ENCODE data around the gene ZNF785. TPM values are rescaled to one million over a fixed set of nuclear protein-coding genes. Genes with fewer than 3 reads are reported as not detected.
"Not testable (repeated sequence)": the region's sequence is repeated elsewhere in the genome, so short reads cannot be mapped to it uniquely, and the experiment has no call there.

The ZNF785 gene
- 10 to 100 TPM in 2 of 3 donors, 1 to 10 TPM in 1; 7.5 to 15.2 (median 10.4) TPM for total RNA-seq
- total RNA-seq (2013) = 10.9 TPM

DNA sequence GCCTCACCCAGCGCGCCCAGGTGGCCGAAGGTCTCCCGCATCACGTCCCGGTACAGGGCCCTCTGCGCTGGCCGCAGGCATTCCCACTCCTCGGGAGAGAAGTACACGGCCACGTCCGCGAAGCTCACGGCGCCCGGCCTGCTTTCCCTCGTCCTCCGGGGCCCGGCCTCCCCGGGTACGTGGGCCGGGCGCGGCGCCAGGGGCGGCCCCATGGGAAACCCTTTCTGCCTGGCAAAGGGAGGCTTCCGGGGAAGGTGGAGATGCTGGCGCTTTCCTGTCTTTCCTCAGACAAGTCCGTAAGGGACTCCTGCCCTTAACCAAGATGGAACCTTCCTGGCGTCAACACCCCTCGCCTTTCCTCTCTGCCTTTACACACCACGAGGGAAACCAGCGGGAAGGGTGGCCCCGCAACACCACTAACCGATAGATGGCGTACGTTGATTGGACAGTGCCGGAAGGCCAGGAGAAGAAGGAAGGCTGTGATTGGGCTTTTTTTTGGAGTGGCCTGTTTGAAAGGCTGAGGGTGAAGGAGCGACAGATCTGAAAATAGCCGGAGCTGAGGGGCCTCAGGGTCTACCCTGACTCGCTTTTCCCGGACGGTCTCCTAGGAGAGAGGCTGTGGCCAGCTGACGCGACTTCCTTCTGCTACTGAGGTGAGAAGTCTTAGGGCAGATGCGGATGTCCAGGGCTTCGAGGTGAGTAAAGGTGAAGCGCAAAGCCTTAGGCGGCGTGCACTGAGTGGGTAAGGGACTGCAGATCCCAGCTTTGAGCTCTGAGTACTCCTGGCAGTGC is at the start of gene ZNF785:
ZNF785 (minus strand) TSS at position 298 of the 792 bp plus-strand sequence; CDS start at position 212, 86 bp downstream.
- Histone ChIP-seq H3K4me1 (ENCODE audit: control insufficient read depth, insufficient read depth, low read length) (peaks cover 14% of the 10 kb centered on the region), H3K27ac (ENCODE audit: low read length) (peak within 1 kb of the TSS; percentile 26), H3K9me3 (ENCODE audit: control insufficient read depth, insufficient read depth, low read length) (no peaks in the 10 kb centered on the region), H3K36me3 (ENCODE audit: control insufficient read depth, insufficient read depth, low read length) (peaks cover 12% of the 10 kb centered on the region), H3K4me3 (ENCODE audit: low read length) (peak within 1 kb of the TSS; percentile 58), H3K27me3 (ENCODE audit: control insufficient read depth, insufficient read depth, low read length) (no peaks in the 10 kb centered on the region)
- ATAC-seq = peak; percentile 98 to 99 (median 99)
- H3K27me3 Mint-ChIP-seq (ENCODE audit: low read depth in 2 of 2) = no peaks in the 10 kb centered on the region
- TF ChIP-seq, protein P1, sequence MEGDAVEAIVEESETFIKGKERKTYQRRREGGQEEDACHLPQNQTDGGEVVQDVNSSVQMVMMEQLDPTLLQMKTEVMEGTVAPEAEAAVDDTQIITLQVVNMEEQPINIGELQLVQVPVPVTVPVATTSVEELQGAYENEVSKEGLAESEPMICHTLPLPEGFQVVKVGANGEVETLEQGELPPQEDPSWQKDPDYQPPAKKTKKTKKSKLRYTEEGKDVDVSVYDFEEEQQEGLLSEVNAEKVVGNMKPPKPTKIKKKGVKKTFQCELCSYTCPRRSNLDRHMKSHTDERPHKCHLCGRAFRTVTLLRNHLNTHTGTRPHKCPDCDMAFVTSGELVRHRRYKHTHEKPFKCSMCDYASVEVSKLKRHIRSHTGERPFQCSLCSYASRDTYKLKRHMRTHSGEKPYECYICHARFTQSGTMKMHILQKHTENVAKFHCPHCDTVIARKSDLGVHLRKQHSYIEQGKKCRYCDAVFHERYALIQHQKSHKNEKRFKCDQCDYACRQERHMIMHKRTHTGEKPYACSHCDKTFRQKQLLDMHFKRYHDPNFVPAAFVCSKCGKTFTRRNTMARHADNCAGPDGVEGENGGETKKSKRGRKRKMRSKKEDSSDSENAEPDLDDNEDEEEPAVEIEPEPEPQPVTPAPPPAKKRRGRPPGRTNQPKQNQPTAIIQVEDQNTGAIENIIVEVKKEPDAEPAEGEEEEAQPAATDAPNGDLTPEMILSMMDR (IDR thresholded peaks at IDR 0.05) = no peak
- intact Hi-C loops (cut with micrococcal nuclease) = loop anchor here (1.0 to 5.0 kb wide), 2 partner anchors 13 to 48 kb away; no protein-coding TSS in a partner anchor
- H3K36me3 Mint-ChIP-seq = no peaks in the 10 kb centered on the region
- WGBS (ENCODE audit: insufficient coverage) = under 1% methylated on average over 49 of the region's 50 CpGs
- DNase-seq = peak; percentile 85 to 97
- no peaks in the 10 kb centered on the region for H3K9me3 Mint-ChIP-seq
- peak within 1 kb of the TSS; percentile 86 to 87 for H3K27ac Mint-ChIP-seq
- peak within 1 kb of the TSS; percentile 90 for H3K4me3 Mint-ChIP-seq
- peaks cover 9 to 14% of the 10 kb centered on the region in 2 donors for H3K4me1 Mint-ChIP-seq

GRCh38 chr16:30633526-30633925 is 48.0 kb upstream of the ZNF785 start:
- intact Hi-C loops (cut with micrococcal nuclease) = loop anchor here (10.0 kb wide), 1 partner anchor 61 kb away; the partner anchor contains the start of gene SRCAP
- H3K9me3 Mint-ChIP-seq = no peaks in the 10 kb centered on the region
- peak overlapping the region; percentile 85 for H3K4me3 Mint-ChIP-seq
- TF ChIP-seq, protein P1 (IDR thresholded peaks at IDR 0.05) = no peak
- Histone ChIP-seq H3K27ac (ENCODE audit: low read length) (peak overlapping the region; percentile 96), H3K4me3 (ENCODE audit: low read length) (peak overlapping the region; percentile 65), H3K4me1 (ENCODE audit: control insufficient read depth, insufficient read depth, low read length) (peaks cover 19% of the 10 kb centered on the region), H3K27me3 (ENCODE audit: control insufficient read depth, insufficient read depth, low read length) (no peaks in the 10 kb centered on the region), H3K9me3 (ENCODE audit: control insufficient read depth, insufficient read depth, low read length) (no peaks in the 10 kb centered on the region), H3K36me3 (ENCODE audit: control insufficient read depth, insufficient read depth, low read length) (no peaks in the 10 kb centered on the region)
- DNase-seq (no peak), ATAC-seq (no peak)
- 86% methylated on average over 13 of the region's 17 CpGs for WGBS (ENCODE audit: insufficient coverage)
- H3K27ac Mint-ChIP-seq = peak overlapping the region; percentile 94 to 97
- H3K4me1 Mint-ChIP-seq = peaks cover 6 to 21% of the 10 kb centered on the region in 2 donors
- no peaks in the 10 kb centered on the region for H3K36me3 Mint-ChIP-seq
- no peaks in the 10 kb centered on the region for H3K27me3 Mint-ChIP-seq (ENCODE audit: low read depth in 2 of 2)

DNA sequence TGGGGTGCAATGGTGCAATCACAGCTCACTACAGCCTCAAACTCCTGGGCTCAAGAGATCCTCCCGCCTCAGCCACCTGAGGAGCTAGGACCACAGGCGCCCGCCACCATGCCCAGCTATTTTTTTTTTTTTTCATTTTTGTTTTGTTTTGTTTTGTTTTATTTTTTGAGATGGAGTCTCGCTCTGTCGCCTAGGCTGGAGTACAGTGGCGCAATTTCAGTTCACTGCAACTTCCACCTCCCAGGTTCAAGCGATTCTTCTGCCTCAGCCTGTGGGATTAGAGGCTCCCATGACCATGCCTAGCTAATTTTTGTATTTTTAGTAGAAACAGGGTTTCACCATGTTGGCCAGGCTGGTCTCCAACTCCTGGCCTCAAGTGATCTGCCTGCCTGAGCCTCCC is 47.0 kb upstream of the ZNF785 start:
- Mint-ChIP-seq H3K4me1 (peaks cover 7 to 22% of the 10 kb centered on the region in 2 donors), H3K27ac (peak overlapping the region in 1 of 2 donors; percentile 94)
- not testable (repeated sequence) for H3K27ac ChIP-seq (ENCODE audit: low read length); H3K9me3 Mint-ChIP-seq; H3K9me3 ChIP-seq (ENCODE audit: control insufficient read depth, insufficient read depth, low read length); H3K36me3 Mint-ChIP-seq; H3K4me3 Mint-ChIP-seq; ATAC-seq; H3K4me3 ChIP-seq (ENCODE audit: low read length); H3K27me3 Mint-ChIP-seq (ENCODE audit: low read depth in 2 of 2); H3K36me3 ChIP-seq (ENCODE audit: control insufficient read depth, insufficient read depth, low read length); H3K27me3 ChIP-seq (ENCODE audit: control insufficient read depth, insufficient read depth, low read length); DNase-seq
- WGBS (ENCODE audit: insufficient coverage) = 96% methylated on average over 4 of the region's 7 CpGs
- H3K4me1 ChIP-seq (ENCODE audit: control insufficient read depth, insufficient read depth, low read length) = peaks cover 20% of the 10 kb centered on the region
- intact Hi-C loops (cut with micrococcal nuclease) = loop anchor here (10.0 kb wide), 1 partner anchor 62 kb away; the partner anchor contains the start of gene SRCAP

Data from natural killer cell (primary cell).